HepG2 (cell line): ENCODE results near the gene ABHD17A. TPM values are rescaled to one million over a fixed set of nuclear protein-coding genes. Genes with fewer than 3 reads are reported as not detected.

ENCODE experiments used
- ATAC-seq: fragments of 200-7000 bp; cut with Tn5 transposase; 3 replicates; pipeline ENCODE4 v1.9.1; 2020; ENCODE audit warnings: mild to moderate bottlenecking, moderate library complexity
- BruUV-seq: library from RNA; stranded (reverse); fragments of 400-500 nt; replicated peaks from 2 replicates; lab custom pipeline; 2021; lab: Mats Ljungman, UMichigan
- CTCF ChIA-PET: fragments of 300-600 bp; formaldehyde crosslinking; extraction: SDS; loops from one replicate; lab custom pipeline; 2021; ENCODE audit warnings: low total read pairs, inconsistent platforms, low intra/inter-chr PET ratio; lab: Yijun Ruan, JAX
- POLR2A ChIA-PET: fragments of 350-600 bp; sonication (Branson Sonifier 250); formaldehyde crosslinking; loops from one replicate; lab custom pipeline; 2020; ENCODE audit warnings: antibody characterized with exemption, inconsistent platforms; lab: Yijun Ruan, JAX
- DNase-seq: peaks from one replicate; pipeline ENCODE4 v3.0.0-alpha.2; 2015; ENCODE audit warnings: low spot score
- FAIRE-seq: peaks from 3 replicates; lab custom pipeline; 2011; peaks lifted over from hg19 to GRCh38; lab: Jason Lieb, UNC
- H2AFZ ChIP-seq: one replicate; pipeline ENCODE4 v1.6.1; 2011; ENCODE audit warnings: low read length, inconsistent platforms
- H3K27ac ChIP-seq: fragments of 300-600 bp; 3 replicates; pipeline ENCODE4 v1.8.0; 2011; ENCODE audit warnings: mixed run types, mild to moderate bottlenecking, mixed read lengths, low read length, inconsistent platforms; ENCODE audit not compliant: insufficient read depth; ENCODE audit errors: extremely low read length
- H3K27me3 ChIP-seq, 2 experiments: fragments of 200-600 bp in 1 of 2; 2 replicates in 1 of 2; 3 replicates in 1 of 2; pipeline versions ENCODE4 v1.6.0 to v1.8.0; 2011; ENCODE audit warnings: low read length in 2 of 2, mild to moderate bottlenecking in 2 of 2, moderate library complexity in 2 of 2, inconsistent platforms in 1 of 2; ENCODE audit not compliant: insufficient read depth in 2 of 2, control insufficient read depth in 1 of 2
- H3K36me3 ChIP-seq, 2 experiments: fragments of 200-600 bp in 1 of 2; replicated peaks in 1 of 2; 2 replicates in 1 of 2; 3 replicates in 1 of 2; pipeline versions ENCODE4 v1.5.1 to v1.8.0; 2011; ENCODE audit warnings: low read length in 2 of 2, inconsistent platforms in 1 of 2; ENCODE audit not compliant: insufficient read depth in 2 of 2, control insufficient read depth in 1 of 2
- H3K4me1 ChIP-seq: 2 replicates; pipeline ENCODE4 v1.5.1; 2012; ENCODE audit warnings: low read length, inconsistent platforms; ENCODE audit not compliant: insufficient read depth
- H3K4me2 ChIP-seq: 2 replicates; pipeline ENCODE4 v1.6.0; 2011; ENCODE audit warnings: low read depth, low read length, inconsistent platforms
- H3K4me3 ChIP-seq, 3 experiments: fragments of 200-600 bp in 1 of 3; sonication (generic), shearing (Covaris generic) in 1 of 3; replicated peaks in 1 of 3; 2 replicates each; pipeline ENCODE4 v1.5.1; 2011 to 2016; ENCODE audit warnings: low read length in 3 of 3, inconsistent platforms in 2 of 3, low read depth in 2 of 3, mild to moderate bottlenecking in 2 of 3, control low read depth in 1 of 3, mixed read lengths in 1 of 3; ENCODE audit not compliant: insufficient read depth in 1 of 3
- H3K79me2 ChIP-seq: one replicate; pipeline ENCODE4 v1.6.1; 2011; ENCODE audit warnings: low read length, inconsistent platforms; ENCODE audit not compliant: insufficient read depth
- H3K9ac ChIP-seq: 2 replicates; pipeline ENCODE4 v1.6.0; 2011; ENCODE audit warnings: mild to moderate bottlenecking, low read depth, low read length, inconsistent platforms; ENCODE audit not compliant: insufficient read depth
- H3K9me3 ChIP-seq: 2 replicates; pipeline ENCODE4 v1.5.1; 2012; ENCODE audit warnings: mild to moderate bottlenecking, low read length
- H4K20me1 ChIP-seq: 2 replicates; pipeline ENCODE4 v1.6.0; 2011; ENCODE audit warnings: inconsistent platforms, mild to moderate bottlenecking, low read length, moderate library complexity; ENCODE audit not compliant: insufficient read depth
- CENPBD1 ChIP-seq: sonication (generic); formaldehyde crosslinking; IDR thresholded peaks from 2 replicates; pipeline ENCODE4 v1.8.0; 2022; ENCODE audit warnings: missing genetic modification reagents, low read depth, mild to moderate bottlenecking, borderline replicate concordance
- FOXO1 ChIP-seq: sonication (generic); formaldehyde crosslinking; IDR thresholded peaks from 2 replicates; pipeline ENCODE4 v1.4.0; 2020; ENCODE audit warnings: missing genetic modification reagents
- NR2F2 ChIP-seq: IDR thresholded peaks from 2 replicates; pipeline ENCODE4 v1.6.1; 2012; ENCODE audit warnings: low read depth, inconsistent platforms, borderline replicate concordance
- RFXANK ChIP-seq: IDR thresholded peaks from 2 replicates; pipeline ENCODE4 v1.6.1; 2016
- SUZ12 ChIP-seq: fragments of 150-350 bp; IDR thresholded peaks from 2 replicates; pipeline ENCODE4 v1.6.1; 2014; ENCODE audit warnings: low read depth, low read length
- TAF1 ChIP-seq: sonication (generic); formaldehyde crosslinking; IDR thresholded peaks from 2 replicates; pipeline ENCODE4 v1.4.0; 2020; ENCODE audit warnings: missing genetic modification reagents
- XRCC5 ChIP-seq: fragments of 200-400 bp; formaldehyde crosslinking; optimal IDR thresholded peaks from 2 replicates; pipeline ENCODE3; 2017; ENCODE audit warnings: mild to moderate bottlenecking, low read length
- ZNF281 ChIP-seq: sonication (generic); formaldehyde crosslinking; IDR thresholded peaks from 2 replicates; pipeline ENCODE4 v1.4.0; 2020; ENCODE audit warnings: missing genetic modification reagents, borderline replicate concordance
- WGBS: methylation state at CpG from one replicate; pipeline ENCODE4 v1.1.6; 2017; ENCODE audit warnings: low lambda C conversion rate; 5-methylcytosine and 5-hydroxymethylcytosine counted together
- in situ Hi-C: cut with HindIII; loops from 2 replicates; pipeline ENCODE4 v1.10.0; 2017; ENCODE audit warnings: low pct_unique_long_range_greater_than_20kb; ENCODE audit not compliant: extremely low pct_ligation_motif_present
- intact Hi-C: fragments of 100-400 bp; cut with micrococcal nuclease; formaldehyde crosslinking; loops from one replicate; pipeline ENCODE4 v1.10.0; 2022; ENCODE audit not compliant: unreplicated experiment
- polyA plus RNA-seq, 8 experiments: library from polyadenylated mRNA; depleted of rRNA in 3 of 8; stranded (reverse) in 7 of 8; unstranded in 1 of 8; fragments of >200 nt; fragmentation: Illumina TruSeq in 4 of 8; extraction: Trizol in 4 of 8; gene quantifications; 2 replicates each; pipeline versions ENCODE4 v1.2.1 to v1.2.3, GENCODE V29; 2011 to 2016; ENCODE audit warnings: low read depth in 4 of 8, missing spikeins in 1 of 8, mixed read lengths in 1 of 8; ENCODE audit not compliant: insufficient read depth in 1 of 8
- total RNA-seq, 5 experiments: library from RNA; depleted of rRNA; stranded (reverse); fragments of >200 nt; fragmentation: Illumina TruSeq; extraction: Trizol; gene quantifications; 2 replicates each; pipeline ENCODE4 v1.2.3, GENCODE V29; 2016; ENCODE audit warnings: low read depth in 1 of 5

Gene ABHD17A
- total and polyA plus RNA-seq, 2 of the 13 experiments (the other 11 are each of a cell fraction or from before 2014, with no cell fraction given) = 27.7 to 40.8 TPM

- Histone ChIP-seq H3K27ac (no peak overlapping the region), H3K4me1 (peaks cover 33% of the 10 kb centered on the region), H3K36me3 (0 out of 5 replicates have a peak, but pooled peaks cover 2 to 3% of the 10 kb centered on the region in 2 experiments), H4K20me1 (peaks cover 37% of the 10 kb centered on the region), H3K4me2 (no peak overlapping the region), H3K79me2 (peaks cover 28% of the 10 kb centered on the region)
- no TSS peak for BruUV-seq
- no CpG with 5 or more reads among the region's 16 CpGs for WGBS
- DNase-seq (no peak), ATAC-seq (no peak)
- CTCF ChIA-PET = no interaction called here
- TF ChIP-seq TAF1 (CRISPR knock-in tag) (no peak), RFXANK (CRISPR knock-in tag) (no peak), SUZ12 (no peak), FOXO1 (CRISPR knock-in tag) (no peak), ZNF281 (no peak), CENPBD1 (CRISPR knock-in tag) (no peak), NR2F2 (no peak), XRCC5 (no peak)
- TF ChIP-seq, all 625 proteins: peak for 0
- no peaks in the 10 kb centered on the region for H3K27me3 ChIP-seq
- H3K4me3 ChIP-seq = no peak overlapping the region
- POLR2A ChIA-PET = no interaction called here
- in situ Hi-C loops = no loop called here
- H3K9me3 ChIP-seq = no peaks in the 10 kb centered on the region
- no peak for FAIRE-seq
- H2AFZ ChIP-seq = no peak overlapping the region
- intact Hi-C loops = no loop called here
- H3K9ac ChIP-seq = no peak overlapping the region
Measured at GRCh38 chr19:1854039-1854541, 31.2 kb downstream of the ABHD17A start.
